ENCODE results near the gene RSU1. TPM values are rescaled to one million over a fixed set of nuclear protein-coding genes. Genes with fewer than 3 reads are reported as not detected.

Gene RSU1
- polyA plus RNA-seq, 3 donors, result 45.7 to 111 (median 100) TPM

- no peak for DNase-seq
- Histone ChIP-seq H4K20me1 (ENCODE audit: insufficient read depth, low read length) (no peaks in the 10 kb centered on the region), H3K79me2 (ENCODE audit: insufficient read depth, low read length) (no peaks in the 10 kb centered on the region), H3K27me3 (ENCODE audit: control insufficient read depth in 2 of 2, insufficient read depth in 2 of 2, low read length in 2 of 2) (no peaks in the 10 kb centered on the region), H2AFZ (ENCODE audit: insufficient read depth, low read depth, low read length, poor library complexity, severe bottlenecking) (no peak overlapping the region), H3K9ac (ENCODE audit: insufficient read depth, low read length, poor library complexity, severe bottlenecking) (no peak overlapping the region), H3K4me1 (ENCODE audit: control insufficient read depth in 1 of 2, insufficient read depth in 2 of 2, low read length in 2 of 2) (no peaks in the 10 kb centered on the region), H3K4me2 (replicated peaks; ENCODE audit: extremely low read depth, low read length, poor library complexity, severe bottlenecking) (no peak overlapping the region), H3K4me3 (replicated peaks in 1 of 3; ENCODE audit: low read depth in 2 of 3, low read length in 3 of 3) (no peak overlapping the region), H3K27ac (ENCODE audit: low read depth in 1 of 2, low read length in 2 of 2) (no peak overlapping the region), H3K9me3 (replicated peaks in 1 of 2; ENCODE audit: control insufficient read depth in 1 of 2, insufficient read depth in 1 of 2, low read length in 2 of 2) (no peaks in the 10 kb centered on the region), H3K36me3 (replicated peaks in 1 of 2; ENCODE audit: control insufficient read depth in 1 of 2, insufficient read depth in 2 of 2, low read length in 2 of 2) (peaks cover 45 to 68% of the 10 kb centered on the region in 2 donors)
- no peaks in the 10 kb centered on the region for H3K4me1 Mint-ChIP-seq
- H3K27ac Mint-ChIP-seq, result no peak overlapping the region
- H3K4me3 Mint-ChIP-seq, result no peak overlapping the region
- H3K27me3 Mint-ChIP-seq (ENCODE audit: low read depth in 3 of 3), result peaks cover 0 to 2% (median 0%) of the 10 kb centered on the region in 3 donors
- intact Hi-C loops (cut with micrococcal nuclease), result no loop called here
- H3K36me3 Mint-ChIP-seq, result peaks cover 60 to 76% of the 10 kb centered on the region in 2 donors
- peaks cover 0 to 1% (median 0%) of the 10 kb centered on the region in 7 donors for H3K9me3 Mint-ChIP-seq
- WGBS (ENCODE audit: insufficient coverage), result 100% methylated on average over 3 of the region's 4 CpGs
- TF ChIP-seq CTCF (IDR thresholded peaks at IDR 0.05), result no peak
Measured at GRCh38 chr10:16752099-16752498, 65.1 kb downstream of the RSU1 start.

- Histone ChIP-seq H3K9ac (ENCODE audit: insufficient read depth, low read length, poor library complexity, severe bottlenecking) (no peak overlapping the region), H3K4me1 (ENCODE audit: control insufficient read depth in 1 of 2, insufficient read depth in 2 of 2, low read length in 2 of 2) (no peaks in the 10 kb centered on the region), H3K27ac (ENCODE audit: low read depth in 1 of 2, low read length in 2 of 2) (no peak overlapping the region), H3K9me3 (replicated peaks in 1 of 2; ENCODE audit: control insufficient read depth in 1 of 2, insufficient read depth in 1 of 2, low read length in 2 of 2) (no peaks in the 10 kb centered on the region), H4K20me1 (ENCODE audit: insufficient read depth, low read length) (no peaks in the 10 kb centered on the region), H3K36me3 (replicated peaks in 1 of 2; ENCODE audit: control insufficient read depth in 1 of 2, insufficient read depth in 2 of 2, low read length in 2 of 2) (peaks cover 42 to 74% of the 10 kb centered on the region in 2 donors), H3K4me3 (replicated peaks in 1 of 3; ENCODE audit: low read depth in 2 of 3, low read length in 3 of 3) (no peak overlapping the region), H2AFZ (ENCODE audit: insufficient read depth, low read depth, low read length, poor library complexity, severe bottlenecking) (no peak overlapping the region), H3K4me2 (replicated peaks; ENCODE audit: extremely low read depth, low read length, poor library complexity, severe bottlenecking) (no peak overlapping the region), H3K79me2 (ENCODE audit: insufficient read depth, low read length) (no peaks in the 10 kb centered on the region), H3K27me3 (ENCODE audit: control insufficient read depth in 2 of 2, insufficient read depth in 2 of 2, low read length in 2 of 2) (no peaks in the 10 kb centered on the region)
- Mint-ChIP-seq H3K36me3 (peaks cover 61 to 74% of the 10 kb centered on the region in 2 donors), H3K4me3 (no peak overlapping the region), H3K27me3 (ENCODE audit: low read depth in 3 of 3) (peaks cover 0 to 2% (median 0%) of the 10 kb centered on the region in 3 donors), H3K4me1 (no peaks in the 10 kb centered on the region), H3K27ac (no peak overlapping the region), H3K9me3 (peaks cover 0 to 1% (median 0%) of the 10 kb centered on the region in 7 donors)
- intact Hi-C loops (cut with micrococcal nuclease), result no loop called here
- TF ChIP-seq CTCF (IDR thresholded peaks at IDR 0.05), result no peak
- DNase-seq, result no peak
- 100% methylated on average over 5 of the region's 8 CpGs for WGBS (ENCODE audit: insufficient coverage)
Measured at GRCh38 chr10:16751244-16751643, 66.0 kb downstream of the RSU1 start.
